T follicular helper cell (primary cell): Measurements from ENCODE around the gene METTL17.

Source experiments
- DNase-seq: peaks from one replicate; pipeline ENCODE4 v3.0.0-alpha.2; 2020; ENCODE audit warnings: low read depth

METTL17 gene

GRCh38 chr14:21043387-21043973 lies 53.7 kb downstream of the METTL17 start:
- no peak for DNase-seq

GRCh38 chr14:21043974-21044618 lies 54.3 kb downstream of the METTL17 start:
- DNase-seq = no peak
